Measurements from ENCODE around the gene GREB1.
"Not testable (repeated sequence)": the region's sequence is repeated elsewhere in the genome, so short reads cannot be mapped to it uniquely, and the experiment has no call there.

Gene GREB1

GRCh38 chr2:11657195-11657594, 123.3 kb downstream of the GREB1 start:
- H3K27ac ChIP-seq = peak overlapping the region; percentile 51
- no peak for TF ChIP-seq CTCF (conservative IDR thresholded peaks at IDR 0.05)

GRCh38 chr2:11657646-11658045, 123.8 kb downstream of the GREB1 start:
- TF ChIP-seq ZFX (IDR thresholded peaks at IDR 0.05) (no peak), CTCF (conservative IDR thresholded peaks at IDR 0.05) (no peak)
- peak overlapping the region; percentile 51; the same call in 1 of the 2 replicates for H3K27ac ChIP-seq

GRCh38 chr2:11658208-11659114, 124.6 kb downstream of the GREB1 start:
- H3K27ac ChIP-seq = no peak overlapping the region
- no peak for TF ChIP-seq ZFX (IDR thresholded peaks at IDR 0.05)
- TF ChIP-seq CTCF (conservative IDR thresholded peaks at IDR 0.05) = no peak

GRCh38 chr2:11659115-11659475, 125.2 kb downstream of the GREB1 start:
- H3K27ac ChIP-seq = no peak overlapping the region
- no peak for TF ChIP-seq ZFX (IDR thresholded peaks at IDR 0.05)
- no peak for TF ChIP-seq CTCF (conservative IDR thresholded peaks at IDR 0.05)

- TF ChIP-seq ZFX (IDR thresholded peaks at IDR 0.05) (no peak), CTCF (conservative IDR thresholded peaks at IDR 0.05) (no peak)
Measured at GRCh38 chr2:11659851-11660250, 126.0 kb downstream of the GREB1 start.

GRCh38 chr2:11660396-11660795, 126.6 kb downstream of the GREB1 start:
- H3K27ac ChIP-seq = not testable (repeated sequence)

More at GRCh38 chr2:11659851-11660250, 126.0 kb downstream of the GREB1 start:
- no peak overlapping the region for H3K27ac ChIP-seq

- no peak overlapping the region for H3K27ac ChIP-seq
- TF ChIP-seq ZFX (IDR thresholded peaks at IDR 0.05) (no peak), CTCF (conservative IDR thresholded peaks at IDR 0.05) (no peak)
Measured at GRCh38 chr2:11661891-11662435, 128.1 kb downstream of the GREB1 start.

All from C4-2B (cell line).